ENCODE measurements around the gene TPD52L1. TPM values are rescaled to one million over a fixed set of nuclear protein-coding genes. Genes with fewer than 3 reads are reported as not detected.

The TPD52L1 gene
- total and polyA plus RNA-seq, 3 donors from 2014 or later, result 20.6 to 22.5 (median 22.1) TPM

GRCh38 chr6:125293587-125293986 lies 140.0 kb downstream of the TPD52L1 start:
- WGBS, 2 donors, result 72 to 90% methylated on average over 3 of the region's 3 CpGs
- Histone ChIP-seq H3K27me3 (no peaks in the 10 kb centered on the region), H3K4me3 (no peak overlapping the region), H3K36me3 (ENCODE audit: low read depth, missing control alignments) (no peaks in the 10 kb centered on the region), H3K4me1 (no peaks in the 10 kb centered on the region), H3K27ac (no peak overlapping the region), H3K9me3 (no peaks in the 10 kb centered on the region)
- no peak for DNase-seq
- intact Hi-C loops (cut with DNase I; ENCODE audit: low total_unique reads), result no loop called here
- TF ChIP-seq POLR2A (IDR thresholded peaks at IDR 0.05), result no peak
- TF ChIP-seq, protein P1, sequence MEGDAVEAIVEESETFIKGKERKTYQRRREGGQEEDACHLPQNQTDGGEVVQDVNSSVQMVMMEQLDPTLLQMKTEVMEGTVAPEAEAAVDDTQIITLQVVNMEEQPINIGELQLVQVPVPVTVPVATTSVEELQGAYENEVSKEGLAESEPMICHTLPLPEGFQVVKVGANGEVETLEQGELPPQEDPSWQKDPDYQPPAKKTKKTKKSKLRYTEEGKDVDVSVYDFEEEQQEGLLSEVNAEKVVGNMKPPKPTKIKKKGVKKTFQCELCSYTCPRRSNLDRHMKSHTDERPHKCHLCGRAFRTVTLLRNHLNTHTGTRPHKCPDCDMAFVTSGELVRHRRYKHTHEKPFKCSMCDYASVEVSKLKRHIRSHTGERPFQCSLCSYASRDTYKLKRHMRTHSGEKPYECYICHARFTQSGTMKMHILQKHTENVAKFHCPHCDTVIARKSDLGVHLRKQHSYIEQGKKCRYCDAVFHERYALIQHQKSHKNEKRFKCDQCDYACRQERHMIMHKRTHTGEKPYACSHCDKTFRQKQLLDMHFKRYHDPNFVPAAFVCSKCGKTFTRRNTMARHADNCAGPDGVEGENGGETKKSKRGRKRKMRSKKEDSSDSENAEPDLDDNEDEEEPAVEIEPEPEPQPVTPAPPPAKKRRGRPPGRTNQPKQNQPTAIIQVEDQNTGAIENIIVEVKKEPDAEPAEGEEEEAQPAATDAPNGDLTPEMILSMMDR (IDR thresholded peaks at IDR 0.05), result no peak

DNA sequence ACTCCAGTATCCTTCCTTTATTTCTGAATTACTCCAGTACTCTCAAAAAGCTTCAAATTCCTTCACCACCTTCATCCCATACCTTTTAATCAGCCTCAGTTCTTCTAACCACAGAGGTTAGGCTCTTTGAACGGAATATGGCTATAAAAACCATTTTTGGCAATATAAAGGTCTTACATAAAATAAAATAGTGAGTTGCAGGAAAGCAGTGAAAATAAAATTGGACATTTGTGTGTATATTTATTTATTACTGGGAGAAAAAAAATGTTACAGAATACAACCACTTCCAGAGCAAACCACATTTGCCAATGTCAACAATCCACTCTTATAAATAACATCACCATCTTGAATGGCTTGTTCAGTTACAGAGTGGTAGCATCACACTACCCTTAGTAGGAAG lies 140.5 kb downstream of the TPD52L1 start:
- WGBS, 2 donors, result 66 to 84% methylated on average over 1 of the region's 1 CpG
- Histone ChIP-seq H3K27me3 (no peaks in the 10 kb centered on the region), H3K4me3 (no peak overlapping the region), H3K4me1 (no peaks in the 10 kb centered on the region), H3K27ac (no peak overlapping the region), H3K9me3 (no peaks in the 10 kb centered on the region), H3K36me3 (ENCODE audit: low read depth, missing control alignments) (no peaks in the 10 kb centered on the region)
- DNase-seq, result no peak
- TF ChIP-seq, protein P1 (IDR thresholded peaks at IDR 0.05), result no peak
- no peak for TF ChIP-seq POLR2A (IDR thresholded peaks at IDR 0.05)
- intact Hi-C loops (cut with DNase I; ENCODE audit: low total_unique reads), result no loop called here

- Histone ChIP-seq H3K4me1 (no peaks in the 10 kb centered on the region), H3K36me3 (ENCODE audit: low read depth, missing control alignments) (no peaks in the 10 kb centered on the region), H3K4me3 (no peak overlapping the region), H3K27ac (no peak overlapping the region), H3K9me3 (no peaks in the 10 kb centered on the region), H3K27me3 (no peaks in the 10 kb centered on the region)
- DNase-seq, result no peak
- intact Hi-C loops (cut with DNase I; ENCODE audit: low total_unique reads), result no loop called here
- no peak for TF ChIP-seq POLR2A (IDR thresholded peaks at IDR 0.05)
- TF ChIP-seq, protein P1 (IDR thresholded peaks at IDR 0.05), result no peak
- 71 to 83% methylated on average over 3 of the region's 3 CpGs for WGBS, 2 donors
Measured at GRCh38 chr6:125294925-125295324, 141.4 kb downstream of the TPD52L1 start.

DNA sequence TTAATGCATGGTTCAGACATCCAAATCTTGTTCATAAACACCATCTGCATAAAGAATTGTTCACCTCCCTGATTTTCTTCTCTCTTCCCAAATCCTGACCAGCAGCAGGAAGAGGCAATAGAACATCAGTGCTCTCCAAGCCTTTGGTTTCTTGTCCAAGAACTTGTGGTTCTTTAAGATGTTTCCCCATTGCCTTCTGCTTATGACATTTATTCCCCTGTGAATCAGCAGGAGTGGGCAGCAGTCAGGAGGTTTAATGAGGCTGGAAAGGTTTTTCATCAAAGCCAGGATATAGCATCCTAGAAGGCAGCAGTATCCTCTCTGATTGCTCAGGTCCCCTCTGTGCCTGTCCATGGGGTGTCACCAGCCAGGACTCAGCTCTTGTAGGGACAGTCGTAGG lies 142.9 kb downstream of the TPD52L1 start:
- DNase-seq, result no peak
- Histone ChIP-seq H3K4me1 (peaks cover 9% of the 10 kb centered on the region), H3K27me3 (no peaks in the 10 kb centered on the region), H3K27ac (no peak overlapping the region), H3K4me3 (no peak overlapping the region), H3K9me3 (no peaks in the 10 kb centered on the region), H3K36me3 (ENCODE audit: low read depth, missing control alignments) (no peaks in the 10 kb centered on the region)
- intact Hi-C loops (cut with DNase I; ENCODE audit: low total_unique reads), result no loop called here
- TF ChIP-seq POLR2A (IDR thresholded peaks at IDR 0.05), result no peak
- TF ChIP-seq, protein P1 (IDR thresholded peaks at IDR 0.05), result no peak
- WGBS, 2 donors, result 90 to 93% methylated on average over 1 of the region's 1 CpG

GRCh38 chr6:125299257-125299656 lies 145.7 kb downstream of the TPD52L1 start:
- Histone ChIP-seq H3K36me3 (ENCODE audit: low read depth, missing control alignments) (no peaks in the 10 kb centered on the region), H3K4me3 (no peak overlapping the region), H3K27ac (no peak overlapping the region), H3K4me1 (peaks cover 9% of the 10 kb centered on the region), H3K27me3 (no peaks in the 10 kb centered on the region), H3K9me3 (no peaks in the 10 kb centered on the region)
- WGBS, 2 donors, result 92 to 96% methylated on average over 3 of the region's 3 CpGs
- intact Hi-C loops (cut with DNase I; ENCODE audit: low total_unique reads), result no loop called here
- DNase-seq, result no peak
- TF ChIP-seq, protein P1 (IDR thresholded peaks at IDR 0.05), result no peak
- TF ChIP-seq POLR2A (IDR thresholded peaks at IDR 0.05), result no peak

Data from testis (tissue), 3 donors.